Type B pancreatic cell (in vitro differentiated cells): Measurements from ENCODE around the gene ENKUR. TPM values are rescaled to one million over a fixed set of nuclear protein-coding genes. Genes with fewer than 3 reads are reported as not detected.

Experiments
- DNase-seq: peaks from one replicate; pipeline ENCODE4 v3.0.0; 2021; ENCODE audit warnings: mixed read lengths; ENCODE audit not compliant: unreplicated experiment; ENCODE audit errors: extremely low spot score
- H3K27ac Mint-ChIP-seq: 2 replicates; pipeline ENCODE4 v1.8.0; 2021; ENCODE audit warnings: mild to moderate bottlenecking, mixed read lengths
- H3K27me3 Mint-ChIP-seq: 2 replicates; pipeline ENCODE4 v1.8.0; 2021; ENCODE audit warnings: mixed read lengths
- H3K36me3 Mint-ChIP-seq: 2 replicates; pipeline ENCODE4 v1.8.0; 2021; ENCODE audit warnings: mixed read lengths
- H3K4me1 Mint-ChIP-seq: one replicate; pipeline ENCODE4 v1.8.0; 2021; ENCODE audit warnings: mixed read lengths; ENCODE audit not compliant: unreplicated experiment
- H3K4me3 Mint-ChIP-seq: 2 replicates; pipeline ENCODE4 v1.8.0; 2021; ENCODE audit warnings: mild to moderate bottlenecking, mixed read lengths
- H3K9me3 Mint-ChIP-seq: 2 replicates; pipeline ENCODE4 v1.8.0; 2021; ENCODE audit warnings: mixed read lengths
- total RNA-seq: library from RNA; stranded (reverse); gene quantifications from 2 replicates; pipeline ENCODE4 v1.2.1, GENCODE V29; 2021; ENCODE audit warnings: low replicate concordance
- TF ChIP-seq, protein P1 (sequence below): fragments of 200-600 bp; sonication (generic); conservative IDR thresholded peaks from 2 replicates; pipeline ENCODE4 v1.5.0; 2021; ENCODE audit warnings: antibody characterized with exemption, mild to moderate bottlenecking

ENKUR gene
- total RNA-seq, 1 donor from 2014 or later, result 7.2 TPM

GRCh38 chr10:24992512-24993133, 23.3 kb downstream of the ENKUR start:
- Mint-ChIP-seq H3K4me3 (no peak overlapping the region), H3K27me3 (no peaks in the 10 kb centered on the region)

GRCh38 chr10:24991298-24991697, 24.7 kb downstream of the ENKUR start:
- Mint-ChIP-seq H3K27me3 (no peaks in the 10 kb centered on the region), H3K4me1 (no peaks in the 10 kb centered on the region), H3K27ac (no peak overlapping the region), H3K36me3 (no peaks in the 10 kb centered on the region), H3K9me3 (no peaks in the 10 kb centered on the region), H3K4me3 (no peak overlapping the region)
- TF ChIP-seq, protein P1, sequence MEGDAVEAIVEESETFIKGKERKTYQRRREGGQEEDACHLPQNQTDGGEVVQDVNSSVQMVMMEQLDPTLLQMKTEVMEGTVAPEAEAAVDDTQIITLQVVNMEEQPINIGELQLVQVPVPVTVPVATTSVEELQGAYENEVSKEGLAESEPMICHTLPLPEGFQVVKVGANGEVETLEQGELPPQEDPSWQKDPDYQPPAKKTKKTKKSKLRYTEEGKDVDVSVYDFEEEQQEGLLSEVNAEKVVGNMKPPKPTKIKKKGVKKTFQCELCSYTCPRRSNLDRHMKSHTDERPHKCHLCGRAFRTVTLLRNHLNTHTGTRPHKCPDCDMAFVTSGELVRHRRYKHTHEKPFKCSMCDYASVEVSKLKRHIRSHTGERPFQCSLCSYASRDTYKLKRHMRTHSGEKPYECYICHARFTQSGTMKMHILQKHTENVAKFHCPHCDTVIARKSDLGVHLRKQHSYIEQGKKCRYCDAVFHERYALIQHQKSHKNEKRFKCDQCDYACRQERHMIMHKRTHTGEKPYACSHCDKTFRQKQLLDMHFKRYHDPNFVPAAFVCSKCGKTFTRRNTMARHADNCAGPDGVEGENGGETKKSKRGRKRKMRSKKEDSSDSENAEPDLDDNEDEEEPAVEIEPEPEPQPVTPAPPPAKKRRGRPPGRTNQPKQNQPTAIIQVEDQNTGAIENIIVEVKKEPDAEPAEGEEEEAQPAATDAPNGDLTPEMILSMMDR, result no peak
- DNase-seq, result no peak

More at GRCh38 chr10:24992512-24993133, 23.3 kb downstream of the ENKUR start:
- H3K27ac Mint-ChIP-seq, result no peak overlapping the region
- H3K36me3 Mint-ChIP-seq, result no peaks in the 10 kb centered on the region
- no peaks in the 10 kb centered on the region for H3K9me3 Mint-ChIP-seq
- TF ChIP-seq, protein P1, result no peak
- DNase-seq, result no peak
- H3K4me1 Mint-ChIP-seq, result no peaks in the 10 kb centered on the region

DNA sequence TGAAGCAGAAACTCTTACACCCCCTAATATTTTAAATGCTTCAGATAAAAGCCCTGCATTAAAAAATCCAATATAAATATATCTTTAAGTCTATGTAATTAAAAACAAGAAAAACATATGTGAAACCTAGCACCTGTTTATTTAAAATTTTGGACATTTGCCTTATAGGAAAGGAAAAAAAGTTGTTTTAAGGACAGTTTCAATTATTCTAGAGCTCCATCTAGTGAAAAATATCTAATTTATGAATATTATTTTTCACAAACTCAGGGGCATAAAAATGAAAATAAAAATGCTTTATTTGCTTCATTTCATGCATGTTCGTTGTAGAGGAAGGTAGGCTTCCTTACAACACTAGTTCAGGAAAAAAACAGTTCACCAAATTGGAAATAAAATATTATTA, 26.1 kb downstream of the ENKUR start:
- TF ChIP-seq, protein P1, result no peak
- no peaks in the 10 kb centered on the region for H3K27me3 Mint-ChIP-seq
- H3K4me1 Mint-ChIP-seq, result no peaks in the 10 kb centered on the region
- no peaks in the 10 kb centered on the region for H3K36me3 Mint-ChIP-seq
- H3K27ac Mint-ChIP-seq, result no peak overlapping the region
- no peaks in the 10 kb centered on the region for H3K9me3 Mint-ChIP-seq
- DNase-seq, result no peak
- no peak overlapping the region for H3K4me3 Mint-ChIP-seq

GRCh38 chr10:24988831-24989640, 26.9 kb downstream of the ENKUR start:
- Mint-ChIP-seq H3K27me3 (no peaks in the 10 kb centered on the region), H3K9me3 (no peaks in the 10 kb centered on the region), H3K4me3 (no peak overlapping the region), H3K4me1 (no peaks in the 10 kb centered on the region), H3K36me3 (no peaks in the 10 kb centered on the region), H3K27ac (no peak overlapping the region)
- TF ChIP-seq, protein P1, result no peak
- no peak for DNase-seq

DNA sequence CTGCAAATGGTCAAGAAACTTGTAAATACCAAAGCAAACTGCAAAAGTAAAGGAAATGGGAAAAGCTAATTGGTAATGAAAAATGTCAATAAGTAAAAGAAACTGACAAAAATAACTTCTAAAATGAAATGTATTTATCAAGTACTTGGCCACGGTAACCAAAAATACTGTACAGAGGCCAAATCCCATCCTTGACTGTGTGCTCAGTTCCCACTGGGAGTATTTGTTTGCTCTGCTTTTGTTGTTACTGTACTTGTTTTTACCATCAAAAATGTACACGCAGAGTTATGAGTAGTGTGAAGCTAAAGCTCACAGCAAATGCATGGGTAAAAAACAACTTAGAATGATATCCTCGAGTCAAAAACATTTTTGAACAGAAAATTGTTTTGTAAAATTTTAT, 31.1 kb downstream of the ENKUR start:
- DNase-seq, result no peak
- Mint-ChIP-seq H3K27me3 (no peaks in the 10 kb centered on the region), H3K27ac (no peak overlapping the region), H3K4me1 (no peaks in the 10 kb centered on the region), H3K9me3 (no peaks in the 10 kb centered on the region), H3K4me3 (no peak overlapping the region), H3K36me3 (no peaks in the 10 kb centered on the region)
- TF ChIP-seq, protein P1, result no peak
